ENCODE data around the gene LDLRAD3.

The LDLRAD3 gene

GRCh38 chr11:36237391-36237790, 293.5 kb downstream of the LDLRAD3 start:
- peaks cover 2% of the 10 kb centered on the region; the same call in 1 of the 2 replicates for H3K4me1 ChIP-seq
- H3K4me3 ChIP-seq: no peak overlapping the region
- no peak for DNase-seq (ENCODE audit: low spot score in 2 of 2)
- in situ Hi-C loops (cut with MboI; ENCODE audit: low sequenced_read_pairs): no loop called here
- H3K36me3 ChIP-seq (replicated peaks): no peaks in the 10 kb centered on the region
- no peaks in the 10 kb centered on the region for H3K9me3 ChIP-seq
- no peaks in the 10 kb centered on the region for H3K27me3 ChIP-seq (ENCODE audit: low read depth)

GRCh38 chr11:36238036-36238631, 294.3 kb downstream of the LDLRAD3 start:
- Histone ChIP-seq H3K9me3 (no peaks in the 10 kb centered on the region), H3K27me3 (ENCODE audit: low read depth) (no peaks in the 10 kb centered on the region), H3K4me1 (peaks cover 1% of the 10 kb centered on the region; the same call in 1 of the 2 replicates), H3K36me3 (replicated peaks) (no peaks in the 10 kb centered on the region), H3K4me3 (no peak overlapping the region)
- in situ Hi-C loops (cut with MboI; ENCODE audit: low sequenced_read_pairs): no loop called here
- DNase-seq (ENCODE audit: low spot score in 2 of 2): no peak

GRCh38 chr11:36238881-36239280, 295.0 kb downstream of the LDLRAD3 start:
- in situ Hi-C loops (cut with MboI; ENCODE audit: low sequenced_read_pairs): no loop called here
- H3K9me3 ChIP-seq: no peaks in the 10 kb centered on the region
- no peaks in the 10 kb centered on the region for H3K4me1 ChIP-seq
- no peak for DNase-seq (ENCODE audit: low spot score in 2 of 2)
- no peaks in the 10 kb centered on the region for H3K27me3 ChIP-seq (ENCODE audit: low read depth)
- H3K4me3 ChIP-seq: no peak overlapping the region
- no peaks in the 10 kb centered on the region for H3K36me3 ChIP-seq (replicated peaks)

GRCh38 chr11:36239636-36240035, 295.8 kb downstream of the LDLRAD3 start:
- H3K27me3 ChIP-seq (ENCODE audit: low read depth): no peaks in the 10 kb centered on the region
- H3K9me3 ChIP-seq: no peaks in the 10 kb centered on the region
- in situ Hi-C loops (cut with MboI; ENCODE audit: low sequenced_read_pairs): no loop called here
- DNase-seq (ENCODE audit: low spot score in 2 of 2): no peak
- no peak overlapping the region for H3K4me3 ChIP-seq
- no peaks in the 10 kb centered on the region for H3K4me1 ChIP-seq
- H3K36me3 ChIP-seq (replicated peaks): no peaks in the 10 kb centered on the region

- in situ Hi-C loops (cut with MboI; ENCODE audit: low sequenced_read_pairs): no loop called here
Observed at GRCh38 chr11:36240173-36240572, 296.3 kb downstream of the LDLRAD3 start.

GRCh38 chr11:36240801-36241200, 296.9 kb downstream of the LDLRAD3 start:
- Histone ChIP-seq H3K27me3 (ENCODE audit: low read depth) (no peaks in the 10 kb centered on the region), H3K4me3 (no peak overlapping the region), H3K4me1 (no peaks in the 10 kb centered on the region), H3K9me3 (no peaks in the 10 kb centered on the region), H3K36me3 (replicated peaks) (no peaks in the 10 kb centered on the region)
- no peak for DNase-seq (ENCODE audit: low spot score in 2 of 2)
- in situ Hi-C loops (cut with MboI; ENCODE audit: low sequenced_read_pairs): no loop called here

More at GRCh38 chr11:36240173-36240572, 296.3 kb downstream of the LDLRAD3 start:
- no peaks in the 10 kb centered on the region for H3K27me3 ChIP-seq (ENCODE audit: low read depth)
- no peaks in the 10 kb centered on the region for H3K9me3 ChIP-seq
- H3K4me3 ChIP-seq: no peak overlapping the region
- no peak for DNase-seq (ENCODE audit: low spot score in 2 of 2)
- H3K36me3 ChIP-seq (replicated peaks): no peaks in the 10 kb centered on the region
- H3K4me1 ChIP-seq: no peaks in the 10 kb centered on the region

- no peak for DNase-seq (ENCODE audit: low spot score in 2 of 2)
- Histone ChIP-seq H3K4me1 (no peaks in the 10 kb centered on the region), H3K4me3 (no peak overlapping the region), H3K9me3 (no peaks in the 10 kb centered on the region), H3K27me3 (ENCODE audit: low read depth) (no peaks in the 10 kb centered on the region), H3K36me3 (replicated peaks) (no peaks in the 10 kb centered on the region)
- in situ Hi-C loops (cut with MboI; ENCODE audit: low sequenced_read_pairs): no loop called here
Observed at GRCh38 chr11:36241497-36241896, 297.6 kb downstream of the LDLRAD3 start.

GRCh38 chr11:36243641-36244040, 299.8 kb downstream of the LDLRAD3 start:
- Histone ChIP-seq H3K36me3 (replicated peaks) (no peaks in the 10 kb centered on the region), H3K4me3 (no peak overlapping the region), H3K4me1 (no peaks in the 10 kb centered on the region), H3K9me3 (no peaks in the 10 kb centered on the region), H3K27me3 (ENCODE audit: low read depth) (no peaks in the 10 kb centered on the region; the same call in 1 of the 2 replicates)
- in situ Hi-C loops (cut with MboI; ENCODE audit: low sequenced_read_pairs): no loop called here
- no peak for DNase-seq (ENCODE audit: low spot score in 2 of 2)

- Histone ChIP-seq H3K4me1 (no peaks in the 10 kb centered on the region), H3K36me3 (replicated peaks) (no peaks in the 10 kb centered on the region), H3K27me3 (ENCODE audit: low read depth) (no peaks in the 10 kb centered on the region; the same call in 1 of the 2 replicates), H3K9me3 (no peaks in the 10 kb centered on the region), H3K4me3 (no peak overlapping the region)
- DNase-seq (ENCODE audit: low spot score in 2 of 2): no peak
- in situ Hi-C loops (cut with MboI; ENCODE audit: low sequenced_read_pairs): no loop called here
Observed at GRCh38 chr11:36247493-36247892, 303.6 kb downstream of the LDLRAD3 start.

GRCh38 chr11:36248436-36248835, 304.6 kb downstream of the LDLRAD3 start:
- H3K4me1 ChIP-seq: no peaks in the 10 kb centered on the region
- no peaks in the 10 kb centered on the region for H3K9me3 ChIP-seq
- H3K36me3 ChIP-seq (replicated peaks): no peaks in the 10 kb centered on the region
- no peak overlapping the region for H3K4me3 ChIP-seq
- no peaks in the 10 kb centered on the region; the same call in 1 of the 2 replicates for H3K27me3 ChIP-seq (ENCODE audit: low read depth)
- in situ Hi-C loops (cut with MboI; ENCODE audit: low sequenced_read_pairs): no loop called here
- DNase-seq (ENCODE audit: low spot score in 2 of 2): no peak

GRCh38 chr11:36249246-36249645, 305.4 kb downstream of the LDLRAD3 start:
- in situ Hi-C loops (cut with MboI; ENCODE audit: low sequenced_read_pairs): no loop called here
- DNase-seq (ENCODE audit: low spot score in 2 of 2): no peak
- H3K4me3 ChIP-seq: no peak overlapping the region
- H3K4me1 ChIP-seq: no peaks in the 10 kb centered on the region
- H3K27me3 ChIP-seq (ENCODE audit: low read depth): no peaks in the 10 kb centered on the region; the same call in 1 of the 2 replicates
- H3K36me3 ChIP-seq (replicated peaks): no peaks in the 10 kb centered on the region
- H3K9me3 ChIP-seq: no peaks in the 10 kb centered on the region

- in situ Hi-C loops (cut with MboI; ENCODE audit: low sequenced_read_pairs): no loop called here
- H3K4me3 ChIP-seq: no peak overlapping the region
- no peak for DNase-seq (ENCODE audit: low spot score in 2 of 2)
- no peaks in the 10 kb centered on the region for H3K9me3 ChIP-seq
- H3K27me3 ChIP-seq (ENCODE audit: low read depth): no peaks in the 10 kb centered on the region; the same call in 1 of the 2 replicates
- H3K4me1 ChIP-seq: no peaks in the 10 kb centered on the region
- H3K36me3 ChIP-seq (replicated peaks): no peaks in the 10 kb centered on the region
Observed at GRCh38 chr11:36251823-36252222, 308.0 kb downstream of the LDLRAD3 start.

- H3K4me1 ChIP-seq: no peaks in the 10 kb centered on the region
- no peak for DNase-seq (ENCODE audit: low spot score in 2 of 2)
- in situ Hi-C loops (cut with MboI; ENCODE audit: low sequenced_read_pairs): no loop called here
Observed at GRCh38 chr11:36253238-36253637, 309.4 kb downstream of the LDLRAD3 start.

GRCh38 chr11:36254713-36255112, 310.9 kb downstream of the LDLRAD3 start:
- Histone ChIP-seq H3K4me1 (no peaks in the 10 kb centered on the region), H3K27me3 (ENCODE audit: low read depth) (no peaks in the 10 kb centered on the region), H3K4me3 (no peak overlapping the region), H3K9me3 (no peaks in the 10 kb centered on the region), H3K36me3 (replicated peaks) (no peaks in the 10 kb centered on the region)
- DNase-seq (ENCODE audit: low spot score in 2 of 2): no peak
- in situ Hi-C loops (cut with MboI; ENCODE audit: low sequenced_read_pairs): no loop called here

More at GRCh38 chr11:36253238-36253637, 309.4 kb downstream of the LDLRAD3 start:
- H3K4me3 ChIP-seq: no peak overlapping the region
- no peaks in the 10 kb centered on the region for H3K9me3 ChIP-seq
- H3K36me3 ChIP-seq (replicated peaks): no peaks in the 10 kb centered on the region
- H3K27me3 ChIP-seq (ENCODE audit: low read depth): no peaks in the 10 kb centered on the region

GRCh38 chr11:36257351-36257750, 313.5 kb downstream of the LDLRAD3 start:
- H3K4me1 ChIP-seq: no peaks in the 10 kb centered on the region
- peaks cover 4% of the 10 kb centered on the region; the same call in 1 of the 2 replicates for H3K27me3 ChIP-seq (ENCODE audit: low read depth)
- no peak overlapping the region for H3K4me3 ChIP-seq
- in situ Hi-C loops (cut with MboI; ENCODE audit: low sequenced_read_pairs): no loop called here
- no peaks in the 10 kb centered on the region for H3K9me3 ChIP-seq
- H3K36me3 ChIP-seq (replicated peaks): no peaks in the 10 kb centered on the region
- no peak for DNase-seq (ENCODE audit: low spot score in 2 of 2)
